Spleen (tissue), 11 donors: ENCODE data around the gene TNXB. TPM values are rescaled to one million over a fixed set of nuclear protein-coding genes. Genes with fewer than 3 reads are reported as not detected.
A peak's percentile ranks its signal among the peaks of the same experiment; 100 is the strongest.
"Not testable (repeated sequence)": the region's sequence is repeated elsewhere in the genome, so short reads cannot be mapped to it uniquely, and the experiment has no call there.

Experiments used
- DNase-seq: peaks from one replicate; pipeline ENCODE4 v3.0.0-alpha.2; 2020
- H3K27ac ChIP-seq, 8 donors: fragments of 200-600 bp; sonication (generic) in 7 of 8; 1 replicate in 4 of 8; 2 replicates in 4 of 8; pipeline versions ENCODE4 v1.5.0 to v1.8.0; 2016 to 2021; ENCODE audit warnings: inconsistent platforms in 4 of 8, mild to moderate bottlenecking in 4 of 8, moderate library complexity in 1 of 8
- H3K27me3 ChIP-seq, 7 donors: fragments of 200-600 bp; sonication (generic) in 6 of 7; replicated peaks in 1 of 7; 1 replicate in 4 of 7; 2 replicates in 3 of 7; pipeline versions ENCODE4 v1.5.0 to v1.8.0; 2016 to 2021; ENCODE audit warnings: inconsistent platforms in 3 of 7, mild to moderate bottlenecking in 1 of 7
- H3K36me3 ChIP-seq, 6 donors: fragments of 200-600 bp; sonication (generic) in 5 of 6; 1 replicate in 4 of 6; 2 replicates in 2 of 6; pipeline versions ENCODE4 v1.5.0 to v1.8.0; 2016 to 2021; ENCODE audit warnings: inconsistent platforms in 2 of 6
- H3K4me1 ChIP-seq, 6 donors: fragments of 200-600 bp; sonication (generic) in 5 of 6; 1 replicate in 3 of 6; 2 replicates in 3 of 6; pipeline versions ENCODE4 v1.5.0 to v1.8.0; 2016 to 2021; ENCODE audit warnings: inconsistent platforms in 3 of 6
- H3K4me3 ChIP-seq, 8 donors: fragments of 200-600 bp; sonication (generic) in 7 of 8; 1 replicate in 4 of 8; 2 replicates in 4 of 8; pipeline versions ENCODE4 v1.5.0 to v1.8.0; 2016 to 2021; ENCODE audit warnings: inconsistent platforms in 4 of 8, mild to moderate bottlenecking in 4 of 8, moderate library complexity in 2 of 8
- H3K9me3 ChIP-seq, 8 donors: fragments of 200-600 bp; sonication (generic) in 7 of 8; 1 replicate in 4 of 8; 2 replicates in 4 of 8; pipeline versions ENCODE4 v1.5.0 to v1.8.0; 2016 to 2021; ENCODE audit warnings: inconsistent platforms in 4 of 8
- POLR2A ChIP-seq, 3 donors: fragments of 450-650 bp; IDR thresholded peaks; one replicate each; pipeline ENCODE4 v1.5.1; 2017; ENCODE audit warnings: antibody characterized with exemption in 3 of 3, mild to moderate bottlenecking in 1 of 3
- POLR2AphosphoS5 ChIP-seq, 3 donors: sonication (generic); formaldehyde crosslinking; IDR thresholded peaks; one replicate each; pipeline ENCODE4 v1.5.1; 2017; ENCODE audit warnings: antibody characterized with exemption in 3 of 3
- WGBS, 5 donors: extraction: QIAGEN DNeasy Blood & Tissue Kit in 3 of 5; methylation state at CpG; one replicate each; pipeline versions ENCODE4 v1.1.5 to v1.1.7; 2013 to 2018; 5-methylcytosine and 5-hydroxymethylcytosine counted together
- intact Hi-C: fragments of 100-400 bp; cut with DNase I; formaldehyde crosslinking; loops from one replicate; pipeline ENCODE4 v1.15.0; 2023; ENCODE audit warnings: low total_unique reads
- polyA plus RNA-seq, 3 donors: library from polyadenylated mRNA; stranded (reverse); fragments of 200-250 nt; gene quantifications; one replicate each; pipeline ENCODE4 v1.2.1, GENCODE V29; 2013
- total RNA-seq, 7 donors: library from RNA; depleted of rRNA in 3 of 7; stranded (reverse); fragments of >200 nt in 3 of 7; fragmentation: NEBNext Ultra II Directional in 4 of 7; extraction: Animal tissue kit (Norgen Biotek cat#: 25700) in 4 of 7; gene quantifications; one replicate each; pipeline versions ENCODE4 v1.1.0 to v1.2.1, GENCODE V29; 2016 to 2021
- TF ChIP-seq, protein P1 (sequence below), 11 experiments: fragments of 200-600 bp in 7 of 11; fragments of 450-650 bp in 4 of 11; sonication (generic) in 4 of 11; IDR thresholded peaks in 8 of 11; conservative IDR thresholded peaks in 3 of 11; 1 replicate in 7 of 11; 2 replicates in 4 of 11; pipeline versions ENCODE4 v1.4.0 to v1.8.0; 2016 to 2021; ENCODE audit warnings: antibody characterized with exemption in 11 of 11, inconsistent platforms in 4 of 11, mild to moderate bottlenecking in 1 of 11
- donor health status: healthy with polysubstance abuse.
- donor health status: DM: no; HTN: no; CAD: no; lungs with moderate emphysema.
- donor health status: DM: no; HTN: no; CAD: no.
- donor health status: Bipolar disorder and iron deficiency.
- donor health status: healthy.
- donor health status: DM: no; HTN: no; CAD: no.
- donor health status: DM: yes; HTN: yes; CAD: no.

Gene TNXB
- total and polyA plus RNA-seq, 10 donors = 13.7 to 117 (median 63.3) TPM

DNA sequence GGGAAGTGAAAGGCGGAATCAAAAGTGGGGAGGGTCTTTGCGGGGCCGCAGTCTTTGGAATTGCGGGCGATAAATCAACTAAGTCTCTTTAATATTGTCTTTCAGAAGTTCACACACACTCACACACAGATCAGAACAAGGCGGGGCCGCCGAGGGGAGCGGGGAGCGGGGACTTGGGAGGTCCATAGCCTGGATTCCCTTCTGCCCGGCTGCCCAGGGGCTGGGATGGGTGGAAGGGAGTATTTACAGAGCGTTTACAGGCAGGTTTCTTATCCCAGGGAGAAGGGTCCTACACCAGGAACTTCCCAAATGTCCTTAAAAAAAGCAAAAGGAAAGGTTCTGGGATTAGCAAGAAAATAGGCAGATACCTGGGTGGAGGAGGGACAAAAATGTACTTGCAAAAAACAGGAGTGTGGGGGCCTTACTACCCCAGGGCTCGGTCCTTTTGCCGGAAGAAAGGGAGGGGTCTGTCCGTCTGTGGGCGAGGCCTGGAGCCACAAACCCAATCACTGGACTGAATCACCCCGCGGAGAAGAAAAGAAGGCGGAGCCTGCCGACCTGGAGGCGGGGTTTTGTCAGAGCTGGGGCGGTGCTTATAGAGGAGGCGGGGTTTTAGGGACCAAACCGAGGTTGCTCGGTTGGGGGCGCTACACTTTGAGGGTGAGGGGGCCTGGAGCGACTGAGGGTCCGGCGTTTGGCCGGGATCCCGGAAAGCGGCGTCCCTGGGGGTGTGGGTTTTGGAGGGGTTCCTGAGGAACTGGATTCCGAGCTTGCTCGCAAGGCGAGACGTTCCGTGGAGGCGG, 39.4 kb upstream of the TNXB start:
- TF ChIP-seq, protein P1, sequence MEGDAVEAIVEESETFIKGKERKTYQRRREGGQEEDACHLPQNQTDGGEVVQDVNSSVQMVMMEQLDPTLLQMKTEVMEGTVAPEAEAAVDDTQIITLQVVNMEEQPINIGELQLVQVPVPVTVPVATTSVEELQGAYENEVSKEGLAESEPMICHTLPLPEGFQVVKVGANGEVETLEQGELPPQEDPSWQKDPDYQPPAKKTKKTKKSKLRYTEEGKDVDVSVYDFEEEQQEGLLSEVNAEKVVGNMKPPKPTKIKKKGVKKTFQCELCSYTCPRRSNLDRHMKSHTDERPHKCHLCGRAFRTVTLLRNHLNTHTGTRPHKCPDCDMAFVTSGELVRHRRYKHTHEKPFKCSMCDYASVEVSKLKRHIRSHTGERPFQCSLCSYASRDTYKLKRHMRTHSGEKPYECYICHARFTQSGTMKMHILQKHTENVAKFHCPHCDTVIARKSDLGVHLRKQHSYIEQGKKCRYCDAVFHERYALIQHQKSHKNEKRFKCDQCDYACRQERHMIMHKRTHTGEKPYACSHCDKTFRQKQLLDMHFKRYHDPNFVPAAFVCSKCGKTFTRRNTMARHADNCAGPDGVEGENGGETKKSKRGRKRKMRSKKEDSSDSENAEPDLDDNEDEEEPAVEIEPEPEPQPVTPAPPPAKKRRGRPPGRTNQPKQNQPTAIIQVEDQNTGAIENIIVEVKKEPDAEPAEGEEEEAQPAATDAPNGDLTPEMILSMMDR (IDR thresholded peaks at IDR 0.05 in 8 of 11, conservative IDR thresholded peaks at IDR 0.05 in 3 of 11) = peak in 4 of 11 experiments; percentile 17 to 50 (median 32)
- no peak for TF ChIP-seq POLR2AphosphoS5 (IDR thresholded peaks at IDR 0.05)
- Histone ChIP-seq H3K27me3 (peaks cover 0 to 71% (median 39%) of the 10 kb centered on the region in 7 donors), H3K4me3 (peak overlapping the region in 7 of 8 donors; percentile 4 to 62 (median 32)), H3K27ac (peak overlapping the region in 1 of 8 donors; percentile 23), H3K4me1 (peaks cover 0 to 55% (median 28%) of the 10 kb centered on the region in 6 donors), H3K36me3 (no peaks in the 10 kb centered on the region), H3K9me3 (no peaks in the 10 kb centered on the region)
- peak; percentile 85 for DNase-seq
- intact Hi-C loops = no loop called here
- WGBS, 5 donors = 10 to 28% (median 16%) methylated on average over 39 of the region's 39 CpGs

DNA sequence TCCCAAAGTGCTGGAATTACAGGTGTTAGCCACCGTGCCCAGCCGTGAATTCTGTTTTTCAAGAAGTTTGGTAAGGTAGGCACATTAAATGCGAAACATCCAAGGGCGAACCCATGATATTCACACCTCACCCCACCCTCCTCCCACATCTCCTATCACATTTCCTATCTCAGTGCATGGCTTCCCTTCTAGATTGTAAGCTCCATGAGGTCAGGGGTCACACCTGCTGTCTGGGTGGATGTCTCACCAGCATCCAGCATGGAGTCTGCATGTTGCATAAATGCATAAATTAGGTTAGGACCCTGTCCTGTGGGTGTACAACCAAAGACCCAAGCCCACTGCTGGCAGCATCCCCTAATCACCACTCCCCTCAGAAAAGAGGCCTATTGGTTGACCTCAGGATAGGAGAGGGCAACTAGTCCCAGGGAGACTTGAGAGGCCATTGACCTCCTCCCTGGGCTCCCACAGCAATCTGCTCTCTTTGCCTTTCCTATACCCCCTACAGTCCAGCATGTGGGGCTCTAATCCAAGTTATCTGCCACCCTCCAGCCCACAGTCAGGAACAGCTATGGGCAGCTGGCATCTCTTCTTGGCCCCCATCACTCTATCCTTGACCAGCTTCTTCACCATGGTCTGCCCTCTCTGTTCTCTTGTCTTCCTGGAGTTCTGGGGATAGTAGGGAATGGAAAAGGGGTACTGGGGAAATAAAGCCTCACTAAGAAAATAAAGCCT, 38.4 kb upstream of the TNXB start:
- Histone ChIP-seq H3K27ac (no peak overlapping the region), H3K4me3 (no peak overlapping the region), H3K36me3 (no peaks in the 10 kb centered on the region), H3K4me1 (peaks cover 0 to 46% (median 21%) of the 10 kb centered on the region in 6 donors), H3K27me3 (peaks cover 0 to 62% (median 39%) of the 10 kb centered on the region in 7 donors), H3K9me3 (no peaks in the 10 kb centered on the region)
- peak; percentile 37 for DNase-seq
- 81 to 94% (median 88%) methylated on average over 4 of the region's 4 CpGs for WGBS, 5 donors
- intact Hi-C loops = no loop called here
- TF ChIP-seq, protein P1 (IDR thresholded peaks at IDR 0.05 in 8 of 11, conservative IDR thresholded peaks at IDR 0.05 in 3 of 11) = peak in 1 of 11 experiments; percentile 11
- TF ChIP-seq POLR2AphosphoS5 (IDR thresholded peaks at IDR 0.05) = no peak
- no peak for TF ChIP-seq POLR2A (IDR thresholded peaks at IDR 0.05)

DNA sequence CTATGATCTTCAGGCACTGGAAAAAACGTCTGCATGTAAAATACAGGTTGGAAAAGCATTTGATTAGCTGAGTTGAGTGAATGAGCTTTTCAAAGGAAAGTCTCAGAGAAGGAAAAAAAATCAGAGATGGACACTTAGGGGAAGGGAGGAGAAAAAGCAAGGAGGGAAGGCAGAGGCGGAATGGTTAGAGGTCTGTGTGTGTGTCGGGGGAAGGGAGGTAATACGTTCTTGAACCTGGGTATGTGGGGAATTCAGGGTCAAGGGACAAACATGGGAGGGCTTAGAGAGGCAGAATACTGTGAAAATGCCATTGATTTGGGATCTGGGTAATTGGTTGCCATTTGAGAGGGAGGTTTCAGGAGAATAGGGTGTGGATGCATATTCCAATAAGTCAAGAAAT, 37.5 kb upstream of the TNXB start:
- no peak overlapping the region for H3K4me3 ChIP-seq
- no peak for DNase-seq
- no peaks in the 10 kb centered on the region for H3K36me3 ChIP-seq
- intact Hi-C loops = no loop called here
- TF ChIP-seq POLR2AphosphoS5 (IDR thresholded peaks at IDR 0.05) (no peak), POLR2A (IDR thresholded peaks at IDR 0.05) (no peak)
- TF ChIP-seq, protein P1 (IDR thresholded peaks at IDR 0.05 in 8 of 11, conservative IDR thresholded peaks at IDR 0.05 in 3 of 11) = no peak
- H3K9me3 ChIP-seq = no peaks in the 10 kb centered on the region
- H3K27me3 ChIP-seq = peaks cover 0 to 53% (median 39%) of the 10 kb centered on the region in 7 donors
- WGBS, 5 donors = 55 to 59% (median 57%) methylated on average over 4 of the region's 4 CpGs
- H3K4me1 ChIP-seq = peaks cover 0 to 39% (median 16%) of the 10 kb centered on the region in 6 donors
- no peak overlapping the region for H3K27ac ChIP-seq

DNA sequence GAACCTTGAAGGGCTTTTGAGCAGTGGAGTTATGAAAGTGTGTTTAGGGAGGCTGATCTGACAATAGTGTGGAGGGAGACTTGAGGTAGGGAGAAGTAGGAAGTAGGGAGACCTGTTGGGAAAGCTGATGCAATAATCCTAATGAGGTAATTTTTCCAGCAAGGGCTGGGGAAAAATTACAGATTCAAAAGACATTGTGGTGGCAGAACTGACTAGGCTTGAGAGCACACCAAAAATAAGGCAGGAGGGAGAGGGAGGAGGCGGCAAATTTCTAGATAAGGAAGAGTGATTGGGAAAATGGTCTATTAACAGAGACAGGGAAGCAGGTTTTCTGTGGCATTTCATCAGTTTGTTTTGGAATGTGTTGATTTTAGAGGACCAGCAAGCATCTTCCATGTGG, 37.1 kb upstream of the TNXB start:
- WGBS, 5 donors = 81 to 92% (median 89%) methylated on average over 1 of the region's 1 CpG
- no peak for DNase-seq
- intact Hi-C loops = no loop called here
- no peak overlapping the region for H3K4me3 ChIP-seq
- no peaks in the 10 kb centered on the region for H3K9me3 ChIP-seq
- no peak overlapping the region for H3K27ac ChIP-seq
- TF ChIP-seq POLR2AphosphoS5 (IDR thresholded peaks at IDR 0.05) = no peak
- no peak for TF ChIP-seq POLR2A (IDR thresholded peaks at IDR 0.05)
- TF ChIP-seq, protein P1 (IDR thresholded peaks at IDR 0.05 in 8 of 11, conservative IDR thresholded peaks at IDR 0.05 in 3 of 11) = no peak
- H3K4me1 ChIP-seq = peaks cover 0 to 35% (median 16%) of the 10 kb centered on the region in 6 donors
- peaks cover 0 to 49% (median 36%) of the 10 kb centered on the region in 7 donors for H3K27me3 ChIP-seq
- H3K36me3 ChIP-seq = no peaks in the 10 kb centered on the region

DNA sequence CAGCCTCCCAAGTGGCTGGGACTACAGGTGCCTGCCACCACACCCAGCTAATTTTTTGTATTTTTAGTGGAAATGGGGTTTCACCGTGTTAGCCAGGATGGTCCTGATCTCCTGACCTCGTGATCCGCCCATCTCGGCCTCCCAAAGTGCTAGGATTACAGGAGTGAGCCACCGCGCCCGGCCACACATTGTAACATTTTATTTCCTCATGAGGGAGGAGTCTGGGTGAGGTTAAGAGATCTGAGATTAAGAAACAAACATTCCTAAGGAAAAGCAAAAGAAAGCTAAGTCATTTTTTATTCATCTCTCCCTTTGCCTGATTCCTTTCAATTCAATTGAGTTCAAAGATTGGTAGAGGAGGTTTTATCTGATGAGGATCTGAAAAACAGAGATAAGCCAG, 35.1 kb upstream of the TNXB start:
- intact Hi-C loops, H3K36me3 ChIP-seq, DNase-seq, H3K9me3 ChIP-seq, H3K27ac ChIP-seq, H3K4me3 ChIP-seq: not testable (repeated sequence)
- H3K4me1 ChIP-seq = peaks cover 0 to 14% (median 7%) of the 10 kb centered on the region in 6 donors
- WGBS, 5 donors = 79 to 92% (median 87%) methylated on average over 7 of the region's 7 CpGs
- peaks cover 0 to 28% (median 16%) of the 10 kb centered on the region in 7 donors for H3K27me3 ChIP-seq
